ENCODE data around the gene PSMG2. TPM values are rescaled to one million over a fixed set of nuclear protein-coding genes. Genes with fewer than 3 reads are reported as not detected.

The PSMG2 gene
- 46.5 TPM for total RNA-seq

DNA sequence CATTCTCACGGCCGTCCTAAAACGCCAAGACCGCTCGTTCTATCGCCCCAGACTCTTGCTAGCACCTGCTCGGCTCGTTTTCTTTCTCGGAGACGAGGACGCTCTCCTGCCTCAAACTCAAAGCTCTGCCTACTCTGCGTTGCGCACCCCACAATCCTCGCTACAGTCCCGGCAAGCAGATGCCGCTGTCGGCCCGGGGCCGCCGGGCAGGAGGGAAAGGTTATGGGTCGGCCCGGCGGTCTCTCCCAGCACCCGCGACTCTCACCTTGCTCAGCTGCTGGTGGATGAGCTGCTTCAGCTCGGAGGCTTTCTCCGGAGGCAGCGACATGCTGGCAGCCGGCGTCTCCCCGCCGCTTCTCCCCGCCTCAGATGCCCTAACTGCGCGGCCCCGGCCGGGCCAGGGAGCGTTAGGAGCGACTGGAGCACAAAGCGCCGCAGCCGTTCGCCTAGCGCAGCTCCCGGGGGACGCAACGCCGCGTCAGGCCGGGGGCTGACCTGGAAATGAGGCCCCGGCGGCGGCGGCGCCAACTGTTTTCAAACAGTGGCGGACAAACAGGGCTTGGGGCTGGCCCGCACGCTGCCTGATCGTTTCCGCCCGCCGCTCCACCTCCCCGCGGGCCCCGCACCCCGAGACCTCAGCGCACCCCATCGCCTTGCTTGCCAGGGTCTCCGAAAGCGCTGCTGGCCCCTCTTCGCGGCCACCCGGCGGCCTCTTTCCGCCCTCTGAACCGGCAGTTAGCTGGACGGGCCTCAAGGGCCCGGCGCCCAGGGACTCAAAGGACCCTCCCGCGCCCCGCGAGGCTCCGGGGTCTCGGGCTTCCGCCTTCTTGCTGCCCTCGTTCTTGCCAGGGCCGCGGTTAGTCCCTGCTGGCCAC is at the start of gene PSMG2, which contains the start of gene CEP76:
PSMG2 (plus strand) TSS at position 822 of the 875 bp plus-strand sequence. CDS start 66 bp downstream, outside the sequence.
CEP76 (minus strand) TSS at position 503 of the 875 bp plus-strand sequence; CDS start at position 328, 175 bp downstream.

DNA sequence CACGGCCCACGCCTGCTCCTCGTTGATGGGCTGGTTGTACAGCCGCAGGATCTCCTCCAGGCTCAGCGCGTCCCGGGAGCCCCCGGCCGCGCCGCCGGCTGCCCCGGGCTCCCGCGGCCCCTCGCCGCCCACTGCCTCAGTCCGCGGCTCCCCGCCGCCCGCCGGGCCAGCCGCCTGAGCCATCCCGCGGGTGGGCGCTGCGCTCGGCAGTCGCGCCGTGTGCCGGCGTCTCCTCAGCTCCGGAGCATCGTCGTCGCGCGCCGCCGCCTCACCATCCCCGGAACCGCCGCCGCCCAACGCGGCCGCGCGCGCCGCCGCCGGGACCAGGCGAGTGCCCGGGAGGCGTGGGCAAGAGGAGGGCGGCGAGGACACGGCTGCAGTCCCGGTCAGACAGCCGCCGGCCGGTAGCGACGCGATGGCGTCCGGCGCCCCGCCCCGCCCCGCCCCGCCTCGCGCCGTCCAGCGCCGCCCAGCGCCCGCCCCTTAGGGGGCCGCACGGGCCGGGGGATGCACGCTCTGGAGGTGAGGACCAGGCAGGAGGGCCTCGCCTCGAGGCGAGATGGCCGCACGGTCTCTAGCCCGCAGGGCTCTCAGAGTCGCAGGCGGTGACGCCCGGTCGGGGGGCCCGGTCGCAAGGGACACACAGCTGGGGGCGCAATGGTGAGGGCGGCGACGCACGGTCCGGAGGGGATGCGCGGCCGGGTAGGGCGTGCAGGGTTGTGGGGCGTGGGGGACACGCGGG is 45.0 kb upstream of the PSMG2 start, which contains the start of gene SPIRE1:
SPIRE1 (minus strand) TSS at position 424 of the 742 bp plus-strand sequence; CDS start at position 183, 241 bp downstream.

Small RNAs within 50 kb of the gene (small RNA-seq; reads per million reads assigned to genes)
- not detected for gene RF00019 (ENCODE audit: low replicate concordance)

Other genes with a start within 250 kb of the PSMG2 start
- gene SPIRE1, start 44.9 kb upstream of the PSMG2 start, total RNA-seq = 36.6 TPM
- gene CEP76, start 319 bp upstream of the PSMG2 start, total RNA-seq = 13.6 TPM
- 28.2 TPM for gene PTPN2, start 181.2 kb downstream of the PSMG2 start, total RNA-seq
- gene SEH1L, start 245.0 kb downstream of the PSMG2 start, total RNA-seq = 33.4 TPM